Measurements from ENCODE around the gene ABCF2.
A peak's percentile ranks its signal among the peaks of the same experiment; 100 is the strongest.

ABCF2 gene

DNA sequence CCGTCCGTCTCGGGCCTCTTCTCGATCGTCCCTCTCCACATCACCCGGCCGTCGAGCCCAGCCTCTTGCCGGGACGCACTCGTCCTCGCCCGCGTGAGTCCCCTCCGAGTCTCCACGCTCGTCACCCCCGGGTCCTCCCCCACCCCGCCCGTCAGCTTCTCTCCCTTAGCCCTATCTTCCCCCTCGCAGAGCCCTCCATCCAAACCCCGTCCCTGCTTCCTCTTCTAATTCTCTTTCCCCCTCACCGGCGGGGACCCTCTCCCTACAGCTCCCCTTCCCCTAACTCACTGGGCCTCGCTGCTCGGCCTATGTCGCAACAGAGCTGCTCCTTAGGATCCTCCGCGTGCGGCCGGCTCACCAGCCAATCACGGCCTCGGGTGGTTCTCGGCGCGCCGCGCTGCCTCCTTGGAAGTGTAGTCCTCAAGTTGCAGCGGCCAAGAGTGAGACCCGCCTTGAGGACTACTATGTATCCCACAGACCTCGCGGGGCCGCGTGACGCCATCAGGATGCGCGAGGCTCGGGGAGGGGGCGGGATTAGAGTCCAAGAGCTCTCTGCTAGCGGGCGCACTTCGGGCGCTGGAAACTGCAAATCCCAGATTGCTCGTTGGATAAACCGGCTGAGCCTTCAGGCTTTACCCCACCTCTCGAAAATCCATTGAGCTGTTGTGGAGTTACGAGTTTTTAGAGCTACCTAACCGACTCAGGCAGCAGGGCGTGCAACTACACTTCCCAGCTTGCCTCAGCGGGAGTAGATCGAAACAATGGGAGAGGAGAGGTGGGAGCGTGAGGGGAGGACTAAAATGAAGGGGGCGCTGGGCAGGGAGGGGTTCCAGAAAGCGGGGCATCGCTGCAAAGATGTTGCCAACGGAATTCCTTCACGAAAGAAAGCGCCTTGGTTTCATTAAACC, at the start of gene ABCF2:
TSS of gene ABCF2 (minus strand) at position 331 of the 908 bp plus-strand sequence. CDS start 747 bp downstream, outside the sequence.
- DNase-seq (ENCODE audit: low read depth in 1 of 2, low spot score in 1 of 2) = peak; percentile 94 to 98

DNA sequence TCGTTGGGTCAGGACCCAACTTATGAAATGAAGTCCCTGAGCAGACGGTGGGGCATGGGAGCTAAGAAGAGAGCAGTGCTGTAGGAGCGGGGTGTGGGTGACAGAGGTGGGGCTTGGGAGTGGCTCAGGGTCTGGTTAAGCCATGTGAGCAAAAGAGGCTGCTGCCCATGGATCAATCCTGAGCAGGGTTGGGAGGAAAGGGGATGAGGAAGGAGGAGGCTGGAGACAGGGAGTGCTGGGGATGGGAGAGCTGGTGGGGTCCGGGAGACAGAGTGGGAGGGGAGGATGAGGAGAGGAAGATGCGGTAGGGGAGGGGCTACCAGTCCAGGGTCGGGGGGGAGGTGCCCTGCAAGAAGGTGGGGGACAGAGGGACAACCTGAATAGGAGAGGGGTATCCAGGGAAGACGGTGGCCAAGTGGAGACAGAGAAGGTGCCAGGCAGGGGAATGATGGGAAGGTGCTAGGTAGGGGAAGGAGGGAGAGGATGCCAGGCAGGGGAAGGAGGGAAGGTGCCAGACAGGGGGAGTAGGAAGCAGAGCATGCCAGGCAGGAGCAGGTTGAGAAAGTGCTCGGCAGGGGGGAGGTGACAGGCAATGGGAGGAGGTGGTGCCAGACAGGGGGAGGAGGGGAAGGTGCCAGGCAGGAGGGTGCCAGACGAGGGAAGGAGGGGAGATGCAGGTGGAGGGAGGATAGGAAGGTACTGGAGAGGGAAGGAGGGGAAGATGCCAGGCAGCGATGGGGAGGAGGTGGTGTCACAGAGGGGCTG, 49.0 kb upstream of the ABCF2 start:
- no peak for DNase-seq (ENCODE audit: low read depth in 1 of 2, low spot score in 1 of 2)

DNA sequence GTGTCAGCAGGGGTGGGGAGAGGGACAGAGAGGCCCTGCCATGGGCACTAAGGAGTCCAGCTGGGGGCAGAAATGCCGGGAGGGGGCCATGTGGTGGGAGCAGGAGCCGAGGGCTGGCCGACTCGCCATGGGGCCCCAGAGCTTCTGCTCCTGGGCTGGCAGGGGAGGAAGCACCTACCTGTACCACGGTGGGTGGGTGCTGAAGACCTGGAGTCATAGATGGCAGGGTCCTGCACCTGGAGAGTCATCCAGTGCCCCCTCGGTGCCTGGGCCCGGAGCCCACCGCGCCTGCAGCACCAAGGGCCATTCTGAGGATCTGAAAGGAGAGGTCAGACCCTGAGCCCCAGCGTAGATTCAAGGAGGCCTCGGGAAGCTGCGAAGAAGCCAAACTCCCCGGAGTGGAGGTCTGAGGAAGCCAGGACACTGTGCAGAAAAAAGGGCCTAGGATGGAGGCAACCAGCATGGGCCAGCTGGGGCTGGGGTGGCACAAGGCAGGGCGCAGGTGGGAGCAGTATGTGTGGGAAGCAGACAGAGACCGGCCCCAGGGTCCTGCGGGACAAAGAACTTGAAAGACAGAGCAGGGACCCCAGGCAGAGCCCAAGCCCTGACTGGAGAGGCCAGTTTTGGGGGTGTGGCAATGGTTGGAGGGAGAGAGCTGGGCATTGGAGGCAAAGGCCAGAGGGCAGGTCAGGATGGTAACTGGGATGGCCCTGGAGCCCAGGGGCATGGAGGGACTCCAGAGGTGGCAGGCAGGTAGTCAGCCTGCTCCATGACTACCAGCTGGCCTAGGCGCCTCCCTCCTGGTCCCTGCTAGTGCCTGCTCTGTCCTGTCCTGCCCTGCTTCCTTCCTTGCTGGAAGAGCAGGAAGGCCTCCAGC, 48.2 kb upstream of the ABCF2 start:
- DNase-seq (ENCODE audit: low read depth in 1 of 2, low spot score in 1 of 2) = no peak

DNA sequence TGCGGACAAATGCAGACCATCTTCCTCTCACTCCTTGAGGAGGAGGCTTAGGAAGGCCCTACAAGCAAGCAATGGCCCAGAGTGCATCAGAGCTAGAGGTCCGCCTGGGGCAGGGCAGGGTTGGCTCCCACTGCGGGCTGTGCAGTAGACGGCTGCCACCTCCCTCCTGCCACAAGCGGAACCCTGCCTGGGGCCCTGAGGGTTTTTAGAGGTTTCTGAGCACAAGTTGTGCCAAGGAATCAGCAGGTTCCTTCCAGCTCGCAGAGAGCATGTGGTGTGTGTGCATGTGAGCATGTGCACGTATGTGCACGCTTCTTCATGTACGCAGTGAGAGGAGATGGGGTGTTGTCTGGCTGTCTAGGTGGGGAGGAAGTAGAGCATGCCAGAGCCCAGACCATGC, 47.4 kb upstream of the ABCF2 start:
- DNase-seq (ENCODE audit: low read depth in 1 of 2, low spot score in 1 of 2) = no peak

DNA sequence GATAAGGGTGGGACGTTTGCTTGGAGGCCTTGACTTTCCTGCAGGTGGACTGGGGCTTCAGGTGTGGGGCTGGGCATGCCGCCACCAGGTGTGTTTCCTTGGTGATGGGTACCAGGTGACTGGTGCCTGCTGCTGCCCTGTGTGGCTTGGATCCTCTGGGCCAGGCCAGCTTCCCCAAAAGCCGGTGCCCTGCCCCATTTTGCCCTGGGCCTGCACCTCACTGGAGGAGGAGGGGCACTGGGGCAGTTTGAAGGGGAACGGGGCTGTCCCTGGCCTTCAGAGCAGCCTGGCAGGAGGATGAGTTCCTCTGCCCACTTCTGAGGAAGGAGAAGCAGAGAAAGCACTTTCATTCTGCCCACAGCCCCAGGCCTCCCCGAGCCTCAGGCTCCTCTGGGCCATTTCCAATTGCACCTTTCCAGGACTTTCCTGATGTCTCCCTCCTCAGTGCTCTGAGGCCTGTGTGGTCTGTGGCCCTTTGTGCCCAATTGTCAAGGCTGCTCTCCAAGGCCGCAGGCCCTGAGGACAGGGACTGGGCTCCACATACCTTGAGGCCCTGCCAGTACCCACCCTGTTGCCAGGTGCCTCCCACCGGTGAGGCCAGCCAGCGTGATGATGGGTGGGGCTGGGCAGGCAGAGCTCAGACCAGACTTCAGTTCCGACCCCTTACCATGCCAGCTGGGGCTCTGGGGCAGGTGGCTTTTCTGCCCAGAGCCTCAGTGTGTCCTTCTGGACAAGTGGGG, 46.8 kb upstream of the ABCF2 start:
- no peak for DNase-seq (ENCODE audit: low read depth in 1 of 2, low spot score in 1 of 2)

DNA sequence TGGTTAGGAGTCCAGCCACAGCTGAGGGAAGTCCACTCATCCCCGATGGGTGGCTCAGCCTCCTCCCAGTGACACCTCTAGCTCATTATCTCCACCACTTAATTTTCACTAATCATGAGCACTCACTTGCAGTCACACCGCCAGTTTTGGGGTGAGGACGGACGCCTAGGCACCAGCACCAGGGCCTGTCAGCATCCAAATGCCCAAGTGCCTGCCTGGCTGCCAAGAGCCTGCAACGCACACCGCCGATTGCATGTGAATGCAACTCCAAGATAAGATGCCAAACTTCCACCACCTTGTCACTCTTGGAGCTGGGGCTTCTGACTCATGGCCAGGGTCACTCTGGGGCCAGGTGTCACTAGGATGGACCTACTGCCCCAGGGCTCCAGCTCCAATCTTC, 45.9 kb upstream of the ABCF2 start:
- DNase-seq (ENCODE audit: low read depth in 1 of 2, low spot score in 1 of 2) = no peak

DNA sequence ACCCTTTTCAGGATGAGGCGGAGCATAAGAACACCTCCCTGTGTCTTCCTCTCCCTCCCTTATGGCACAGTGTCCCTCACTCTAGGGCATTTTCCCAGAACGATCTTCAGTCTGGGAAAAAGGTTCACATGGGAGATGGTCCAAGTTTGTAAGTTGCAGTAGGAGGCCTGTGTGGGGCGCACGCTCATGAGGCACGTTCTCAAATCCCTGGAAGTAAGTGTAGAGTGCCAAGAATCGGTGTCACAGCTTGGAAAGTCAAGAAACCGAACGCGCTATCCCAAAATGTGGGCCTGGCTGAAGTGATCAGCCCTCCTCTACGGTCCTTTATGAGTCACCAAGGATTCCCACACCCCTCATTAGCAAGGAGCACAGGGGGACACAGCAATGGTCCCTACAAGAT, 45.4 kb upstream of the ABCF2 start:
- no peak for DNase-seq (ENCODE audit: low read depth in 1 of 2, low spot score in 1 of 2)

DNA sequence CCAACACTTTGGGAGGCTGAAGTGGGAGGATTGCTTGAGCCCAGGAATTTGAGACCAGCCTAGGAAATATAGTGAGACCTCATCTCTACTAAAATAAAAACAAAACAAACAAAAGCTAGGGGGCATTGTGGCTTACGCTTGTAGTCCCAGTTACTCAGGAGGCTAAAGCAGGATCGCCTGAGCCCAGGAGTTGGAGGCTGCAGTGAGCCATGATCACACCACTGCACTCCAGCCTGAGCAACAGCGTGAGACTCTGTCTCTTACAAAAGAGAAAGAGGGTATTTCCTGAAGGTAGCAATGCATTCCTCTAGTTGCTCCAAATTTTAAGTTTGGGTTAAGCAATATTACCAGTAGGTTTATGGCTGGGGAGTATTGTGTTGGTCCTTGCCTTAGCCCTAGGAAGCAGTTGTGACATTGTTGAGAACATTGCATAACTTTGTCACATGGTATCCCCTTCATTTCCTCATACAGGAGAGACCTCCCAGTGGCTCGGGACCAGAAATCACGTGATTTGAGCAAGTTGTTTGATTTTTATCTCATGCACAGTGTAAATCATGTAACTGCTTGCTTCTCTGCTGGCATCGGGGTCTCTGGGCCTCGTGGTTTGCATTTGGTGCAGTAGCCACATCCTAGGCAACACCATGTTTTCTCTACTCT, 44.8 kb upstream of the ABCF2 start:
- DNase-seq (ENCODE audit: low read depth in 1 of 2, low spot score in 1 of 2) = no peak

DNA sequence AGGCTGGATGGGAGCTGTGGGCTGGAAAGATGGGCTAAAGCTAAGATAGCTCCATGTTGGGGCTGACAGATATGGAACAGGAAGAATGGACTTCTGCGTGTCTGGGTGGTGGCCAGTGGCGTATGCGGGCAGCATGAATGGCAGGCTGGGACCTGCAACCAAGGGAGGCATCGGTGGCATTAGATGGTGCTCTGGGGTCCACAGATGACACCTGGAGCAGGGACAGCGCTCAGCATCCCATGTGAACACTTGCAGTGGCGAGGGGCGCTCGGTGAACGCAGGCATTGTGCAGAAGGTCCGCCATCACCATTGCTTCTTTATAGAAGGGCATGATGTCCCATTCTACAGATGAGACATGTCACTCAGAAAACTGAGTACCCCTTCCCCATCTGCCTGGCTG, 42.5 kb upstream of the ABCF2 start:
- no peak for DNase-seq (ENCODE audit: low read depth in 1 of 2, low spot score in 1 of 2)

DNA sequence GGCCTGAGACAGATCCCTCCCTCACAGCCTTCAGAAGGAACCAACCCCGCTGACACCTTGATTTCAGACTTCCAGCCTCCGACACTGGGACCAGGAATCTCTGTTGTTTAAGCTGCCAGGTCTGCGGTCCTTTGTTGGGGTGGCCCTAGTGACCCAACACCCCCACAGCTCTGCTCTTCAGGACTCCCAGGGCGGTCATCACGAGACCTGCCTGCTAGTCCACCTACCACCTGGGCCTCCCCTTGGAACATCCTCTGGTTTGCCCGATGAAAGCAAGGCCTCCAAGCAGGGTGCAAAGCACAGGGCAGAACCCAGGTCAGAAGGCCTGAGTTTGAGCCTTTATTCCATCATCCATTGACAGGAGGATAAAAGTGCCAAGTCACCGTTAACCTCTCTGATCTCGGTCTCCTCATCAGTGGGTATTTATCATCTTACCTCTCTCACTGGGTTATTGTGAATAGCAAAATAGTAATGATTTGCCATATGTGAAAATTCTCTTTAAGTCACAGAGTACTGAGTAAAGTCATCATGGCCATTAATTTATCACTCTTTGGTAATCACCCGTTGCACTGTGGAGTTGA, 38.4 kb upstream of the ABCF2 start:
- DNase-seq (ENCODE audit: low read depth in 1 of 2, low spot score in 1 of 2) = no peak

DNA sequence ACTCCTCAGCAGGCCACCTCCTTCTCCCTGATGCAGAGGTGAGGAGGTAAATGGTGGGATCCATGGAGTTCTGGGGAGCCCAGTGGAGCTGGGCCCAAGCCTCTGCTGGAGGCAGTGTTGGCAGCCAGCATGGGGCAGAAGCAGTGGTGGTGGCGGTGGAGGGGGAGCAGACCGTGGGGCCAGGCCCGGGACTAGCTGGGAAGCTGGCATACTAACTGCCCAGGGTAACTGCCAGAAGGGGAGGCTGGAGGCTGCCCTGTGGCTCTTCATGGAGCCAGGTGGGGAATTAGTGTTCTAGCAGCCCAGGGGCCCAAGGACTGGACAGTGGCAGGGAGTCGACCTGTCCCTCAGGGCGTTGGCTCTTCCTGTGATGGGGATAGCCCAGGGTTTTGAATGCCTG, 37.6 kb upstream of the ABCF2 start:
- no peak for DNase-seq (ENCODE audit: low read depth in 1 of 2, low spot score in 1 of 2)

DNA sequence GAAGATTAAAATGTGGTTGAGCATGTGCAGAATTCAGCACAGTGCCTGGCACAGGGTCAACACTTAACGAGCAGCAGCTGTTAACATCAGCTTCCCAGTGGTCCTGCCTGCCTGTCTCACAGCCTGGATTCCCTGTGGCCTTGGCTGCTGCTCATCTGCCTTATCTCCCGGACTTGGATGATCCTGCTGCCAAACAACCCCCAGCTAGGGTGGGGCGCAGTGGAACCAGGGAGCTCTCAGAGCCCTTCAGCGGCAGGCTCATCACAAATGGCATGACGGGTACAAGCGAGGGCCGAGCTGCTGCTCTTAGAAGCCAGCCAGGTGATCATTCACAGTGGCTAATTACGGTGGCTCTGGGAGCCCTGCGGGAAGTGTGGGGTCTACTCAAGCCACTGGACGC, 34.5 kb upstream of the ABCF2 start:
- DNase-seq (ENCODE audit: low read depth in 1 of 2, low spot score in 1 of 2) = no peak

DNA sequence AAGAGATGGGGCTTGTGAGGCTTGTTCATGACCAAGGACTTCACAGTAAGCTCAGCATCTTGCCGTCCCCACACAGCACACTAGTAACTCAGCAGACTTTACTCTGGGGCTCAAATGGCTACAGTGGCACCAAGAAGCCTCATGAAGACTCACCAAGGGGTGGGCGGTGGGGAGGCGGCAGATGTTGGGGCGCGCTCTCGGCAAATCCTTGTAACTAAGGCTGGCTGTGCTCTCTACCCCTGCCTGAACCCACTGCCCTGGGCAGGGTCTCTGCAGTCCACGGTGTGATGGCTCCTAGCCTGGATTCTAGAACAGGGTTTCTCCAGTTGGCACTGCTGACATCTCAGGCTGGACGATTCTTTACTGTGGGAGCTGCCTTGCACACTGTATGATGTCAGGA, 33.9 kb upstream of the ABCF2 start:
- DNase-seq (ENCODE audit: low read depth in 1 of 2, low spot score in 1 of 2) = no peak

DNA sequence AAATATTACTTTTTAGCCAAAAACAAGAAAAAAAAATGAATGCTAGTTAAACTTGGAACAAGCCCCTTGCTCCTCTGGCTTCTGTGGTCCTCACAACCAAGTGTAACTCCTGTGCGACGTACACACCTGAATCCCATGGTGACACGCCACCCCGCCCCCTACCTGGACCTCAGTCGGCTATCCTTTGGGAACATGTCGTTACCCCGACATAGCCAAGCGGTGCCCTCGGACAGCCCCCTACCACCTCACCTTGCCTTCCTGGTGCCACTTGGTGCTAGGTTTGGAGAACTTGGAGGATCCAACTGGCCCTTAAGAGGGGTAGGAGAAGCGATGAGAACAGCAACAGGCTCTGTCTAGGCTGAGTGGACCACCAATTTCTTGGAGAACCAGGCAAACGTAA, 33.5 kb upstream of the ABCF2 start:
- DNase-seq (ENCODE audit: low read depth in 1 of 2, low spot score in 1 of 2) = no peak

DNA sequence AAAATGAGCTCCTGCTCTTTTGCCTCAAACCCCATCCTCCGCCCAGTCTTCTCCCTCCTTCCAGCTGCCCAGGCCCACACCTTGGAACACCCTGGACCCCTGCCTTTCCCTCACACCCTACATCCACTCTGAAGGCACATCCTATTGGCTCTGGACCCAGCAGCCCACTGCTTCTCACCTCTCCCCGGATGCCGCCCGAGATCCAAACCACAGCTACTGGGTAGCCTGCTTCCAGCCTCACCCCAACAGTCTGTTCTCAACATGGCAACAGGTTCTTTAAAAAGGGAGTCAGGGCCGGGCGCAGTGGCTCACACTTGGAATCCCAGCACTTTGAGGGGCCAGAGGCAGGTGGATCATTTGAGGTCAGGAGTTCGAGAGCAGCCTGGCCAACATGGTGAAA, 31.0 kb upstream of the ABCF2 start:
- DNase-seq (ENCODE audit: low read depth in 1 of 2, low spot score in 1 of 2) = no peak

DNA sequence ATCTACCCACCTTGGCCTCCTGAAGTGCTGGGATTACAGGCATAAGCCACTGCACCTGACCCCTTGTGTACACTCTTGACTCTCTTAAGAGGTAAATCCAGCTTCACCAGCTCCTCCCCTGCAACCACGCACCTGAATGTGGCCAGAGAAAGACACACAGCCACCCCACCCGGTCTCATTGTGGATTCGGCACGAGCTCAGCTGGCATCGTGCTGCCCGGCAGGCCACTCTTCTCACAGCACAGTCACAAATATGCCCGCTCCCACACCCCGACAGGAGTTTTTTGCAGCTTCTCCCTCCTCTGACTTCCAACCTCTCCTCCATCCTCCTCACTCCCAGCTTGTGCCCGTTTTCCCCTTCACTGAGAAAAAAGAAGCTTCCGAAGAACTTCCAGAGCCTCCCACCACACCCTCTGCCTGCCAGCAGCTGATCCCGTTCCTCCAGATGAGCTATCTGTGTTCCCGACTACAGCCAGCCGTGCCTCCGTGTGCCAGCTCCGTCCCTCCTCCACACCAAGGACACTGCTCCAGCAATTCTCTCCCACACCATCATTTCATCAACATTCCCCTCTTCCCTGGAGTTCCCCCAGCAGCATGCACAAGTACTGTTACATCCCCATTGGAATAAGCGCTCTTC, 29.5 kb upstream of the ABCF2 start:
- DNase-seq (ENCODE audit: low read depth in 1 of 2, low spot score in 1 of 2) = no peak

DNA sequence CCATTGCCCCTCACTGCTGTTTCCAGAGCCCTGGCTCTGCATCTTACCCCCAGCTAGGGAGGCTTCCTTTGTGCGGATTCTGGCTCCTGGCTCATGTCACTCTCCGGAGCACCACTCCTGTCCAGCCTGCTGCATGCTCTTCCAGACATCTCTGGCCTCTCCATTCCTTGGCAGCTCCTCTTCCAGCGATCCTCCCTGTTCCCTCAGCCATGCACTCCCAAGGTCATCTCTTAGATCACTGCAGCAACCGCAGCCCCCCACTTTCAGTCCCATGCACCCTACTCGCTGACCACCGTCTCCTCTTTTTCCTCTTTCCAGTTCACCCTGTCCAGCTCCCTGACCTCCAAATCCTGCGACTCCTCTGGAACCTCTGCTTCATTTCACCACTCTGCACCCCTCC, 28.4 kb upstream of the ABCF2 start:
- DNase-seq (ENCODE audit: low read depth in 1 of 2, low spot score in 1 of 2) = no peak

DNA sequence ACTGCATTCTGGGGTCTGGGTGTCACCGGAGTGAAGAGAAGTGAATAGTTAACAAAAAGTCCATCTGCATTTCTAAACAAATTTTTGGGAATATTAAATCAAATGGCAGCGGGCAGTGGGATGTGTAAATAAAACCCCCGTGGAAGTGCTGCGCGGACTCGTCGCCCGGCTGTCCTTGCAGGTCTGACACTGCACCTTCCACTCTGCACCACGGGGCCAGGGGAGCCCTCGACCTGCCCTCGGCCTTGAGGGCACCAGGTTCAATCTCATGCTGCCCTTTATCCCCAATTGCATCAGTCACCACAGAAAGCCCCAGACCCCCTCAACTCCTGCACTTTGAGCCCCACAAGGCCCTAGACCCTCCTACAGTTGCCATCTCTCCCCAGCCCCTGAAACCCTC, 27.8 kb upstream of the ABCF2 start:
- no peak for DNase-seq (ENCODE audit: low read depth in 1 of 2, low spot score in 1 of 2)

DNA sequence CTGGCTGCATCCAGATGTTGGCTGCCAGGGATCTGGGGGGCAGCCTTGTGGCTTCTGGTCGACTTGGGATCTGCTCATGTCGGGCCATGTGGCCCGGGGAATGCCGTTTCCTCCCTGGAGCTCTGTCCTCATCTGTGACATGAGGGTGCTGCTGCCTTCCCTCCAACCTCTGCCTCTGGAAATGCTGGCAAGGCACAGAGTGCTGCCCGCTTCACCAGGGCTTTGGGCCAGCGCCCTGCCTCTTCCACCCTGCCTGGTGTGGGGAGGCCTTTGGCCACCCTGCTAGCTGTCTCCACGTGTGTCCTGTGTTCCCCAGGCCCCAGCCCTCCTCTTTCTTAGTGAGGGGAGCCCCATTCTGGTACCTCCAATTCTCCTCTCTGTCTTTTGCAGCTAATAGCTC, 27.3 kb upstream of the ABCF2 start:
- no peak for DNase-seq (ENCODE audit: low read depth in 1 of 2, low spot score in 1 of 2)

All from stimulated activated CD4-positive, alpha-beta T cell treated with anti-CD3 and anti-CD28 coated beads, Interleukin-15, amount 100 ng/mL, for 1 hour (primary cell).